Bronchial epithelial cell (primary cell): ENCODE results near the gene PIGP. TPM values are rescaled to one million over a fixed set of nuclear protein-coding genes. Genes with fewer than 3 reads are reported as not detected.

Experiments used
- DNase-seq: peaks from one replicate; pipeline ENCODE4 v3.0.0-alpha.2; 2010; ENCODE audit warnings: low read depth
- FAIRE-seq: peaks from 2 replicates; lab custom pipeline; 2011; peaks lifted over from hg19 to GRCh38; lab: Jason Lieb, UNC
- H3K27me3 ChIP-seq: 2 replicates; pipeline ENCODE4 v1.5.1; 2011; ENCODE audit warnings: low read length; ENCODE audit not compliant: control insufficient read depth, insufficient read depth
- H3K36me3 ChIP-seq: 2 replicates; pipeline ENCODE4 v1.5.1; 2011; ENCODE audit warnings: low read length; ENCODE audit not compliant: control insufficient read depth, insufficient read depth
- H3K4me3 ChIP-seq: 2 replicates; pipeline ENCODE4 v1.5.1; 2011; ENCODE audit warnings: mild to moderate bottlenecking, low read depth, low read length, control low read depth
- CTCF ChIP-seq: IDR thresholded peaks from 2 replicates; pipeline ENCODE4 v1.5.1; 2011; ENCODE audit warnings: mild to moderate bottlenecking, moderate library complexity, low read length, control low read depth, inconsistent platforms; ENCODE audit not compliant: insufficient read depth, severe bottlenecking
- total RNA-seq: library from RNA; depleted of rRNA; stranded (reverse); fragments of >200 nt; gene quantifications from 2 replicates; pipeline ENCODE4 v1.2.1, GENCODE V29; 2014

Gene PIGP
- total RNA-seq, 1 donor from 2014 or later = 3.2 TPM

GRCh38 chr21:37047079-37047478 lies 25.8 kb downstream of the PIGP start:
- Histone ChIP-seq H3K4me3 (no peak overlapping the region), H3K36me3 (no peaks in the 10 kb centered on the region), H3K27me3 (no peaks in the 10 kb centered on the region)
- FAIRE-seq (no peak), DNase-seq (peak; percentile 65)
- no peak for TF ChIP-seq CTCF

GRCh38 chr21:37045556-37045955 lies 27.3 kb downstream of the PIGP start:
- H3K36me3 ChIP-seq = no peaks in the 10 kb centered on the region
- FAIRE-seq (no peak), DNase-seq (no peak)
- H3K4me3 ChIP-seq = no peak overlapping the region
- no peak for TF ChIP-seq CTCF
- no peaks in the 10 kb centered on the region for H3K27me3 ChIP-seq

GRCh38 chr21:37045149-37045548 lies 27.7 kb downstream of the PIGP start:
- Histone ChIP-seq H3K27me3 (no peaks in the 10 kb centered on the region), H3K36me3 (no peaks in the 10 kb centered on the region), H3K4me3 (no peak overlapping the region)
- TF ChIP-seq CTCF = no peak
- DNase-seq (no peak), FAIRE-seq (no peak)

- no peaks in the 10 kb centered on the region for H3K27me3 ChIP-seq
- DNase-seq (no peak), FAIRE-seq (no peak)
- no peak overlapping the region for H3K4me3 ChIP-seq
- TF ChIP-seq CTCF = no peak
- no peaks in the 10 kb centered on the region for H3K36me3 ChIP-seq
Observed at GRCh38 chr21:37044643-37045042, 28.2 kb downstream of the PIGP start.

GRCh38 chr21:37043818-37044217 lies 29.1 kb downstream of the PIGP start:
- Histone ChIP-seq H3K27me3 (no peaks in the 10 kb centered on the region), H3K4me3 (no peak overlapping the region), H3K36me3 (no peaks in the 10 kb centered on the region)
- DNase-seq (no peak), FAIRE-seq (no peak)
- no peak for TF ChIP-seq CTCF

- H3K4me3 ChIP-seq = no peak overlapping the region
- H3K36me3 ChIP-seq = no peaks in the 10 kb centered on the region
- DNase-seq (no peak), FAIRE-seq (peak; percentile 40)
- TF ChIP-seq CTCF = no peak
- no peaks in the 10 kb centered on the region for H3K27me3 ChIP-seq
Observed at GRCh38 chr21:37041706-37042271, 31.1 kb downstream of the PIGP start.
